Glutamatergic neuron (in vitro differentiated cells): ENCODE data around the gene FAM180B. TPM values are rescaled to one million over a fixed set of nuclear protein-coding genes. Genes with fewer than 3 reads are reported as not detected.

Source experiments
- DNase-seq: peaks from one replicate; pipeline ENCODE4 v3.0.0; 2022
- H3K27ac Mint-ChIP-seq: one replicate; pipeline ENCODE4 v1.8.0; 2020; ENCODE audit warnings: mild to moderate bottlenecking, mixed read lengths, inconsistent platforms; ENCODE audit not compliant: unreplicated experiment
- H3K27me3 Mint-ChIP-seq: one replicate; pipeline ENCODE4 v1.8.0; 2020; ENCODE audit warnings: mild to moderate bottlenecking, moderate library complexity, mixed read lengths, inconsistent platforms; ENCODE audit not compliant: unreplicated experiment
- H3K36me3 Mint-ChIP-seq: one replicate; pipeline ENCODE4 v1.8.0; 2020; ENCODE audit warnings: mild to moderate bottlenecking, mixed read lengths, inconsistent platforms; ENCODE audit not compliant: unreplicated experiment
- H3K4me1 Mint-ChIP-seq: one replicate; pipeline ENCODE4 v1.8.0; 2020; ENCODE audit warnings: mild to moderate bottlenecking, low read depth, mixed read lengths, inconsistent platforms; ENCODE audit not compliant: unreplicated experiment
- H3K4me3 Mint-ChIP-seq: one replicate; pipeline ENCODE4 v1.8.0; 2020; ENCODE audit warnings: mild to moderate bottlenecking, mixed read lengths, inconsistent platforms; ENCODE audit not compliant: unreplicated experiment
- H3K9me3 Mint-ChIP-seq: one replicate; pipeline ENCODE4 v1.8.0; 2020; ENCODE audit warnings: mild to moderate bottlenecking, moderate library complexity, mixed read lengths, inconsistent platforms; ENCODE audit not compliant: unreplicated experiment
- CTCF ChIP-seq: fragments of 200-600 bp; sonication (generic); IDR thresholded peaks from one replicate; pipeline ENCODE4 v1.5.0; 2021; ENCODE audit not compliant: partially characterized antibody, unreplicated experiment
- long read RNA-seq: library from polyadenylated mRNA; unstranded; transcript quantifications from one replicate; pipeline ENCODE4 v2.0.0, GENCODE V29; 2020; ENCODE audit not compliant: unreplicated experiment
- total RNA-seq: library from RNA; stranded (reverse); fragmentation: NEBNext Ultra II Directional; extraction: Animal tissue kit (Norgen Biotek cat#: 25700); gene quantifications from one replicate; pipeline ENCODE4 v1.2.1, GENCODE V29; 2021; ENCODE audit not compliant: unreplicated experiment

The FAM180B gene
- not detected for total RNA-seq
- long read RNA-seq = 0 reads

- no peak for TF ChIP-seq CTCF
- Mint-ChIP-seq H3K4me1 (peaks cover 2% of the 10 kb centered on the region), H3K27ac (no peak within 1 kb of the TSS), H3K27me3 (peaks cover 9% of the 10 kb centered on the region), H3K4me3 (no peak within 1 kb of the TSS), H3K36me3 (peaks cover 5% of the 10 kb centered on the region), H3K9me3 (peaks cover 4% of the 10 kb centered on the region)
- no peak for DNase-seq
Measured at GRCh38 chr11:47586098-47586855, at the start of gene FAM180B. FAM180B (plus strand) TSS chr11:47586678; CDS start chr11:47586769, 91 bp downstream.

- Mint-ChIP-seq H3K4me1 (peaks cover 24% of the 10 kb centered on the region), H3K36me3 (no peaks in the 10 kb centered on the region), H3K9me3 (peaks cover 1% of the 10 kb centered on the region), H3K27me3 (peaks cover 2% of the 10 kb centered on the region), H3K4me3 (no peak overlapping the region), H3K27ac (no peak overlapping the region)
- DNase-seq = no peak
- TF ChIP-seq CTCF = no peak
Measured at GRCh38 chr11:47536915-47537314, 49.6 kb upstream of the FAM180B start.

- Mint-ChIP-seq H3K4me3 (no peak overlapping the region), H3K27ac (peak overlapping the region; percentile 21)
Measured at GRCh38 chr11:47538741-47539565, 47.5 kb upstream of the FAM180B start.

GRCh38 chr11:47539681-47540039 is 46.8 kb upstream of the FAM180B start:
- no peak overlapping the region for H3K27ac Mint-ChIP-seq
- no peak overlapping the region for H3K4me3 Mint-ChIP-seq
- no peak for TF ChIP-seq CTCF
- peaks cover 2% of the 10 kb centered on the region for H3K27me3 Mint-ChIP-seq
- H3K4me1 Mint-ChIP-seq = peaks cover 20% of the 10 kb centered on the region
- no peak for DNase-seq
- H3K36me3 Mint-ChIP-seq = no peaks in the 10 kb centered on the region
- H3K9me3 Mint-ChIP-seq = peaks cover 1% of the 10 kb centered on the region

More at GRCh38 chr11:47538741-47539565, 47.5 kb upstream of the FAM180B start:
- peaks cover 2% of the 10 kb centered on the region for H3K27me3 Mint-ChIP-seq
- DNase-seq = no peak
- H3K36me3 Mint-ChIP-seq = no peaks in the 10 kb centered on the region
- no peak for TF ChIP-seq CTCF
- peaks cover 18% of the 10 kb centered on the region for H3K4me1 Mint-ChIP-seq
- peaks cover 1% of the 10 kb centered on the region for H3K9me3 Mint-ChIP-seq

GRCh38 chr11:47541070-47541469 is 45.4 kb upstream of the FAM180B start:
- no peak overlapping the region for H3K4me3 Mint-ChIP-seq
- H3K27ac Mint-ChIP-seq = peak overlapping the region; percentile 33
- no peak for DNase-seq
- H3K9me3 Mint-ChIP-seq = peaks cover 1% of the 10 kb centered on the region
- peaks cover 14% of the 10 kb centered on the region for H3K4me1 Mint-ChIP-seq
- TF ChIP-seq CTCF = no peak
- no peaks in the 10 kb centered on the region for H3K36me3 Mint-ChIP-seq
- H3K27me3 Mint-ChIP-seq = no peaks in the 10 kb centered on the region
